NCI-H510A treated with DMSO at 0.1 percent for 48 hours (cell line): Measurements from ENCODE around the gene COL19A1.
"Not testable (repeated sequence)": the region's sequence is repeated elsewhere in the genome, so short reads cannot be mapped to it uniquely, and the experiment has no call there.

Experiments
- DNase-seq: peaks from one replicate; lab custom pipeline; 2025; lab: John Stamatoyannopoulos, UW

Gene COL19A1

DNA sequence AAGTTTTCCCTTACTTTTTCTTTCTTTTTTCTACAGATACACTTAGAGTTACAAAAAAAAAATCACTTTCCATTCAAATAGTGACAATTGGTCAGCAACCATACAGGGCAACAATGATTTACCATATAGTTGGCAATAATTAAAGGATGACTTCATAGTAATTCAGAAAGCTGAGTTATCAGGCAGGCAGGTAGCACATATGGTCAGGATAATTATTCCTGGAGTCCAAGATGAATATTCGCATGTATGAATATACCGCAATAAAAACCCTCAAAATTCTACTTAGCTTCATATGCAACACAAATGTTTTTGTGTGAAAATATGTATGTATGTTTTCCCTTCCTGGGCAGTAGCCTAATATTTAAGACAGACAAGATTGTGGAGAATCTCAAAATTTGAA, 34.5 kb downstream of the COL19A1 start:
- no peak for DNase-seq

DNA sequence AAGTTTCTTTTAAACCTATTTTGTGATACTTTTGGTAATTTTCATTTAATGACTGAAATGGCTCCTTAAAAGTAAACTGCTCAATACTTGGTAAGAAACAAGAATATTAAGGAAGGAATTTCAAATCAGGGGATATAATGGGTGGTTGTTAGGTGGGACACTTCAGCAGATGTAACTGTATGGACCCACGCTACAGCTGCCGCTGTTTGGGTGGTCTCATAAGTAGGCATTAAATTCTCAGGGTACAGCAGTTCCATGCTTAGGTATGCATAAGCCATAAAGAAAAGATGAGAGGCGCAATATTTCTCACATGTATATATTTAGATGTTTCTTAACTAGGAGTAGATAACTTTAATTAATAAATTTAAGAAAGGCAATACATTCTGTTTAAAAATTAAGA, 35.0 kb downstream of the COL19A1 start:
- DNase-seq, result no peak

DNA sequence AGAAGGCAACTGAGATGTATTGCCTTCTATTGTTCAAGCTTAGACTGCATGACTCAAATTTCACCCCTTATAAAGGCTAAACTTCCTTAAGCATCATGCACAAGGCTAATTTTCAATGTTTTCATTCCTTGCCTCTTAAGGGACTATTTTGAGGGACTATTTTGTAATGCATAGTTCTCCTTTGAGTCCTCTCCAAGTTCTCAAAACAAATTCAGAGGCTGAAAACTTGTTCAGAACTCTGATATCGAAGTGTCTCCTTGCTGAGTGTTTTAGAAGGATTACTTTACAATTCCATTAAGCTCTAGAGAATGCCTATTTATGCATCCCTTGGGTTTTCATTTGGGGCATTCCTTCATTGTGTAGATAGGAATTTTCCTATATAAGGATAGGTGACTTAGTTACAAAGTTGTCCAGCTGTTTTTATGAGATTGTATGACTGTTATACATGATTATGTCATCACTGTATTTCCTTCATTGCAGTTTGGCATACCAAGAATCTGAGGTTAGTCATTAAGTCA, 41.7 kb downstream of the COL19A1 start:
- no peak for DNase-seq

DNA sequence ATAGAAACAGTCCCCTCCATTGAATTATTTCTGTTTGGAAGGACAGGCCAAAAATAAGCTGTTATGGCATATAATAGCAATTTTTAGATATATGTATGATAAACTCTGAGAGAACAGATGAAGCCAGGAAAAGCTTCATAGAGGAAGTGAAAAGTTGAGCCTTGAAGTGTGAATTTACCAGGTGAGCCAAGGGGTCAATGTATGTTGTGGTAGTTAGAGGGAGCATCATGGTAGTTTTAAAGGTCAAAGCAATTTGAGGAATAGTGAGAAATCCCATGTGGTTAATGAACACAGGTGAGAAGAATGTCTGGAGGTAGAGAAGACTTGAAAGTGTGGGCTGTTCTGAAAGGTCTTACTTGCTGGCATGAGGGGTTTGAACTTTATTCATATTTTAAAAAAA, 47.0 kb downstream of the COL19A1 start:
- no peak for DNase-seq

DNA sequence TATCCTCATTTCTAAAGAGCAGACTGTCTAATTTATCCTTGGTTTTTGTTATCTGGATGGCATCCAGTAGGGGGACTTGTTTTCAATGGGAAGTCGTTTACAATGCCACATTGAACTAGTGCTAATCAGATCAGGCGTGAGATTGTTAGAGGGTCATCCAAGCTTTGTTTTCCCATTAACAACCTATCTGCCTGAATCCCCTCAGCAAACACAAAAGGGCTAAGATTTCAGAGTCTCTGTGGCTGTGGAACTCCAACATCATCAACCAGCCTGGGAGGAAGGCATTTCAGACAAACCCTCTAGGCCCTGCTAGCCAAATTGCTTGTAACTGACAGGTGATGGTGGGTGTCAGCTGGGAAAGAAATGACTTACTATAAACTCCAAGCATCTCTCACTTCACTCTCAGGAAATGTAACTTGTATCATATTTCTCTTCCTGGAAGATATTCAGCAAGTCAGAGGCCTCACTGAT, 47.7 kb downstream of the COL19A1 start:
- DNase-seq, result no peak

DNA sequence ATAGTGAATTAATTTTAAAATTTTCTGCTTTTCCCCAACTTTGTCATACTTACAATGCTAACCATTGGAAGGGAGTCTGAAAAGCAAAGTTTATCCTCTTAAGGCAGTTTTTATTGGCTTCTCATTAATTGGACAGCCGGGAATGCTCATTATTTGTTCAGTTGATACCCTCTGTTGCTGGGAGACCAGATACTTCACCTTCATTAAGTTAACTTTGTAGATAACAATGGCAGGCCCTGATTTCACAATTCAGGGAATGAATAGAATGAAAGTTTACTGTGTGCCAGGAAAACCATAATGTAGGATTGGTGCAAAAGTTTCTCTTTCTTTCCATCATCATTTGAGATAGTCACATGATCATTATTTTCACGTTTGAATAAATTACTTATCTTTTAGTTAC, 49.0 kb downstream of the COL19A1 start:
- DNase-seq, result peak; percentile 18

DNA sequence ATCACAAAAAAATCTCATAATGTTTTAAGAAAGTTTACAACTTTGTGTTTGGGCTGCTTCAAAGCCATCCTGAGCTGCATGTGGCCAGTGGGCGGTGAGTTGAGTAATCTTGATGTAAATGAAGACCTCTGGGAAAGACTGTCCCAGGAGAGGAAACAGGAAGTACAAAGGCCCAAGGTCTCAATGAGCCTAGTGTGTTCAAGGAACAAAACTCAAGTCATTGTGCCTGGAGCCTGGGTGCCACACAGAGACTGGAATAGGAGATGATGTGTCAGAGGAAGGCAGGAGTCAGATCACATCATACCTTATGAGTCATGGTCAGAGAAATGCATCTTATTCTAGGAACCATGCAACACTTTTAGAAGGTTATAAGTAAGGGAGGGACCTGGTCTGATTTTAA, 51.5 kb downstream of the COL19A1 start:
- DNase-seq, result no peak

DNA sequence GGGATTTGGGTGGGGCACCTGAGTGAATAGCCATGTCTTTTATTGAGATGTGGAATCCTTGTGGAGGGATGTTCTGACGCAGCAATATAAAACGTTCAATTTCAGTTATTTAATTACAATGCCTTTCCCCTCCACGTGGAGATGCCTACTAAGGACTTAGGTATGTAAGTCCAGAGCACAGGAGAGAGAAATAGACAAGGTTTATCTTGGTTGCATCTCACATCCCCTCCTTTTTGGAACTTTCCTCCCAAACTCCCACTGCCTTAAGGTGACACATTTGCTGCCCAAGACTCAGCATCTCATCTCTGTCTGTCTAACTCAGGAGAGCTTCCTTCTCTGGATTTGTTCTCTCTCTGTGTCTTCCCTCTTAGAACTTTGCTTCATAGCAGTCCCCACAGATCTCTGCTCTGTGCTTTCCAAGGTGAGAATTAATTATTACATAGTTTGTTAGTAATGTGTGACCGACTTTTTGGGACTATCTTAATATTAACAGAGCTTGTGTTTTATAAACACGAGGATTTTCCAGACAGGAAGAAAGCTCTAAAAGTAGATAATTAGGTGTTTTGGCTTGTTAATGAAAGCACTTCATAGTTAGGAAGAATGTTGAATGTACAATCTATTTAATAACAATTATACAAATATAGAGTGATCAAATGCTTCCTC, 52.6 kb downstream of the COL19A1 start:
- no peak for DNase-seq

DNA sequence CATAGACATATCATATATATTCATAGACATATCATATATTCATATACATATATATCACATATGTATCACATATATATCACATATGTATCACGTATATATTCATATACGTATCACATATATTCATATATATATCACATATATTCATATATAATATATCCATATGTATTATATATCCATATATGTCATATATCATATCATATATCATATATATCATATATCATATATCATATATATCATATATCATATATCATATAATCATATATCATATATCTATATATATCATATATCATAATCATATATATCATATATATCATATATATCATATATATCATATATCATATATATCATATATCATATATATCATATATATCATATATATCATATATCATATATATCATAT, 54.7 kb downstream of the COL19A1 start:
- not testable (repeated sequence) for DNase-seq

DNA sequence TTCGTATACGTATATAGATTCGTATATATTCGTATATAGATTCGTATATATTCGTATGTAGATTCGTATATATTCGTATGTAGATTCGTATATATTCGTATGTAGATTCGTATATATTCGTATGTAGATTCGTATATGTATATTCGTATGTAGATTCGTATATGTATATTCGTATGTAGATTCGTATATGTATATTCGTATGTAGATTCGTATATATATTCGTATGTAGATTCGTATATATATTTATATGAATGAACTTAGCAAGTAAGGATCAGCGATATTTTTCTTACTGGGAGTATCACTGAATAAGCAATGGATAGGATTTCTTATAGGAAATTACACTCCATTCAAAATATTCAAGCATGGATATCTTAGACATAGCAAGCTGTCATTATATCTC, 55.3 kb downstream of the COL19A1 start:
- DNase-seq, result not testable (repeated sequence)

DNA sequence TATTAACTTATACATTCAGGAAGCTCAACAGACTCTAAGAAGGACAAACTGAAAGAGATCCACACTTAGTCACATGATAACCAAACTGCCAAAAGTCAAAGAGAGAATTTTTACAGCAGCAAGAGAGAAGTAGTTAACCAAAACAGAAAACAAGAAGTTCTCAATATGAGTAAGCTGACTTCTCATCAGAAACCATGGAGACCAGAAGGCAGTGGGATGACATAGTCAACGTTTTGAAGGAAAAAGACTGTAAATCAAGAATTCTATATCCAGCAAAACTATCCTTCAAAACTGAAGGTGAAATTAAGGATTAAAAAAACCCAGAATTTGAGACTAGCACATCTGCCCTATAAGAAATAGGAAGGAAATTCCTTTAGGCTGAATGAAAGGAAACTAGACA, 60.4 kb downstream of the COL19A1 start:
- no peak for DNase-seq

DNA sequence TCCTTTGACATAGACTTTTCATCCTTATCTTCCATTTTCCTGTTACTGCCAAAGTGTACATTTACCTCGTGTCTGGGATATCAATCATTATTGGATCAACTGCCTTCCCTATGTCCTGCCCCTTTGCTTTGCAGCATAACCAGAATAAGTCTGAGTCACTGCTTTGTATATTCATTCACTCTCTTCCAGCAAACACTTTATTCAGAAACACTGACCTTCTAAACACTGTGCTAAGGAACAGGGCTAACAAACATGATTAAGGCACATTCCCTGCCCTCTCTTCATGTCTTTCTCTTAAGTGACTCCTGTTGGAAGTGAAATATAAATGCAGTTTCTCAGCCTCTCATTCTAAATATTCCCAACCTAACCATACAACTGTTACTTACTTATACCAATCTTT, 66.9 kb downstream of the COL19A1 start:
- DNase-seq, result no peak

DNA sequence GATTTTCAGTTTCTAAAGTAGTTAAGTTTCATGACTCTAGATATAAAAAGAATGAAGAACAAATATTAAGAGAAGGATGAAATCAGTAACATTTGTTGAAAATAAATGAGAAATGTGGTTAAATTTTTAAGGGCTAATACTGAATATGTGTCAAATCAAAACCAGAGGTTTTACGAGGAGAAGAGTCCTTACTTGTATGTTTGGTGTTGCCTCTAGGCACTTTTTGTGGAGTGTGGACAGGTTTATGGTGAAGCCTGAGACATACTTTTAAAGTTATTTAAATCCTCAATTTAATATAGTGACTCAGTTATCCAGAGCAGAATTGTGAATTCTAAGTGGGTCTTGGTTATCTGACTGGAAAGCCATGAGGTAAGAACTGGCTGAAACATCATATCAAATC, 68.7 kb downstream of the COL19A1 start:
- no peak for DNase-seq

DNA sequence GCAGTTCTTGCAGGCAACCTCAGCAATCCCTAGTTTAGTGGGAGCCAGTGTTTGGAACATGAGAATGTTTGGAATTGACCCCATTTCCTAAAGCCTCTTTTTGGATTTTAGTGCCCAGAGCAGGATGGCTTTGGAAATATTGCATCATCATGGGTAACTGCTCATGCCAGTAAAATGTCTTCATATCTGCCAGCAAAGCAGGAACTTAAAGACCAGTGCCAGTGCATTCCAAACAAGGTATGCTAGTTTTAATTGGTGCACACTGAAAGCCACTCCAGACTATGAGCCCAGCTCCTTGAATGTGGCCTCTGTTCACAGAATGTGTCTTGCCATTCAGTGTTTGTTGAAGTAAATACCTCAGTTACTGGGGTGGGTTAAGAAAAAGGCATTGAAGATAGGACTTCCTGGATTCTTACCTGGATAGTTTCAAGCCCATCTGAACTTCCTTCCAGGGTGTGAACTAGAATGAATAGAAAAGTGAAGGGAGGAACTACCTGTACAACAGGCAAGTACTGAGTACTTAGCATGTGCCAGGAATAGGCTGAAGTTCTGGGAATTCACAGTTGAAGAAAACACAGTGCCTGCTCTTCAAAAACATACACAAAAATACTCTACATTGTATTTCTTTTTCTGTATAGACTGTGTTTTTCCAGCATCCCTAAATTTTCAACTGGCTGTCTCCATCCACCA, 70.5 kb downstream of the COL19A1 start:
- no peak for DNase-seq

DNA sequence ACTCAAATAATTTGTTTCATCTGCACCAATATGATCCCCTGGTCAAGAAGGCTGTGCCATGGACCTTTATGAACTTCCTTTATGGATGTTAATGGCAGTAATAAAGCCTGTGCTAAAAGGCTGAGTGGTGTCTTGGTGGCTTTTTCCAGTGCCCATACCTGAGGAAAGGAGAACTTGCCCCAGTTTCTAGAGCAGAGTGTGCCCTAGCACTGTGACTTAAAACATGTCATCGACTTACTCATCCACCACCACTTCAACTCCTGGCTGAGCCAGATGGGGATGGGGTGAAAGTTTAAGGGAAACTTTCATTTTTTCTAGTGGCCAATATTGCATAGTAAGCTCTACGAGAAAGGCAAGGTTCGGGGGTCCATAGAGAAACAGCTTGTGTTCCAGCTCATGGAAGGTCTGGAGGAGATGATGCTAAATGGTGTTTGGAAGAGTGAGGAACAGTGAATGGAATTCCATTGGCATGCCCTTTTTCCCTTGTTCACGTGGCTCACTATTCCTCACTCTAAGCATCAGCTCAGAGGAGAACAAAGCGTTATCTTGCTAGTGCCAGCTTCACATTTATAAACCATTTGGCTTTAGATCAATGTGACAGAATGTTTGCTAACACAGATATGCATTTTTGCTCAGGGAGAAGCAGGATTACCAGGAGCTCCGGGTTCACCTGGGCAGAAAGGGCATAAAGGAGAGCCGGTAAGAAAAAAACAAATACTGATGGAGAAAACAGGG, 71.2 kb downstream of the COL19A1 start:
- DNase-seq, result no peak

DNA sequence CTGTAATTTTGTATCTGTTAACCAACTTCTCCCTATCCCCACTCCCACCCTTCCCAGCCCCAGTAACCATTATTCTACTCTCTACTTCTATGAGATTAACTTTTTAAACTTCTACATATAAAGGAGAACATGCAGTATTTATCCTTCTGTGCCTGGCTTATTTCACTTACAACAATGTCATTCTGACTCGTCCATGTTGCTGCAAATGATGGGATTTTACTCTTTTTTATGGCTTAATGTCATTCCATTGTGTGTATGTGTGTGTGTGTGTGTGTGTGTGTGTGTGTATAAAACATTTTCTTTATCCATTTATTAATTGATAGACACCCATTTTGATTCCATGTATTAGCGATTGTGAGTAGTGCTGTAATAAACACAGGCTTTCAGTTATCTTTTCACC, 76.1 kb downstream of the COL19A1 start:
- DNase-seq, result no peak

DNA sequence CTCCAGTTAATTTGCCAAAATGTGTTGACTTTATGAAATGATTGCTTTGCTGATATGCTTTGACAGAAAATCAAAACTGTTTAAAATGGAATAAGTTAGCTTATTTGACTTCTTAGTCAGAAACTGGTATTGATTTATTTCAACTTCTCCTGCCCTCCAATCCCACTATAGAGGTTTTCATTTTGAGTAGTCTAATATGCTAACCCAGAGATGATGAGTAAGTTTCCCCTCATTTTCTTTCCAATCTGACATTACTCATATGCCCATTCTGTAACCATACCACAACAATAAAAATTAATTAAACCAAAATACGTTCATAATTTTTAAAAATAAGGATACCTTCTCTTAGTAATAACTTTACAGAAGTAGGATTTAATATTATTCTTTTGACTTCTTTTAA, 78.8 kb downstream of the COL19A1 start:
- no peak for DNase-seq

DNA sequence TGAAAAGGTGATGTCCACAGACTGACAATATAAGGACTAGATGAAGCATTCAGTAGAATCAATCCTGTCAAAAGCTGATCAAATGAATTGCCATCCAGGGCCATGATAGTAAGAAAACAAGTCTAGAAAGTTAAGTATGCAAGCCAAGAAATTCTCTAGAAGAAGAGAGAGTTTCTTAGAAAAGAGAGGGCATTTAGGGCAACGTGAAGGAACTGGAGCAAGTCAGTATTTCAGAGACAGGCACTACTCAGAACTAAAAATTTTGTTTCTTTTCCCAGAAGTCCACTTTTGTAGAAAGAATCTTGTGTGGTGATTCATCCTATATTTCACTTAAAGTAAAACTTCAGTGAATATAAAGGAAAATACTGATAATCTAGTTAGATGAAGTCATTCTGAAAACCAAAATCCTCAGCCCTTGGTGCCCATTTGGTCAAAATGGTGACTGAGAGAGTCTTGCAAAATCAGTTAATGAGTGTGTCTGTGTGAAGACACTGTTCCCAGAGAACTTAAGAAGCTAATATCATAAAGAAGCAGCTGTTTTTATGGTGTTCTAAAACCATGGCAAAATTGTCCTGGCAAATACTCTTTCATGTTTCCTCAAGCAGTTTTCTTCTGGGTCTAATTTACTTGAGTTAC, 82.2 kb downstream of the COL19A1 start:
- no peak for DNase-seq

DNA sequence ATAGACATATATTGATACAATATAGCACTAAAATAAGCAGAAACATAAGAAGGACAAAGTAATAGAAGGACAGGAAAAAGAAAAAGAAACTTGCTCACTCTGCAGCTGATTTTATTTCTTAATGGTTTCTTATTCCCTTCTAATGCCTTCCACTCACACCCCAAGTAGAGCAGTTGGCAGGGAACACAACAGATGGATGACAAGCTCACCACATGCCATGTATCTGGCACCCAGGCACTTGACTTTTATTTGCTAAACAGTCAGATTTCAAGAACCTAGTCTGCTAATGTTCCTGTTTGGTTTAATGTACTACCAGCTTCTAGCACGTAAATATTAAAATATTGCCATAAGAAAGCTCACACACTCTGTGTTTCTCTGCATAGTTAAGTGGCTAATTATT, 87.1 kb downstream of the COL19A1 start:
- peak; percentile 54 for DNase-seq

DNA sequence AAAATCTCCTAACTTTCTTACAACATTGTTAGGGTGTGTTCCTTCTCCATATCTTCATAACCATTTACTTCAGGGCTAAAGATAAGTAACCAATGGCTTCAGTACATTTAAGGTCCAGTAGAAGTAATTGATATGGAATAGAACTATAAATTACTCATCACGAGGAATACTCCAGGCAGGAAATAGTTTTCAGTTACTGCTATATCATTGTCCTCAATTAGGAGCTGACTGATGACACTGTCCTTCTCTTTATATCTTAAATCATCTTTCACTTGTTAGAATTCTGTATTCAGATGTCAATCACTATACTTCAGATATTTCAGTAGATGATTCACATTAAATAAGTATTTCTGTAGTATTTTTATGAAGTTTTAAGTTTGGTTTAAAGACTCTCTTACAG, 88.4 kb downstream of the COL19A1 start:
- DNase-seq, result no peak

DNA sequence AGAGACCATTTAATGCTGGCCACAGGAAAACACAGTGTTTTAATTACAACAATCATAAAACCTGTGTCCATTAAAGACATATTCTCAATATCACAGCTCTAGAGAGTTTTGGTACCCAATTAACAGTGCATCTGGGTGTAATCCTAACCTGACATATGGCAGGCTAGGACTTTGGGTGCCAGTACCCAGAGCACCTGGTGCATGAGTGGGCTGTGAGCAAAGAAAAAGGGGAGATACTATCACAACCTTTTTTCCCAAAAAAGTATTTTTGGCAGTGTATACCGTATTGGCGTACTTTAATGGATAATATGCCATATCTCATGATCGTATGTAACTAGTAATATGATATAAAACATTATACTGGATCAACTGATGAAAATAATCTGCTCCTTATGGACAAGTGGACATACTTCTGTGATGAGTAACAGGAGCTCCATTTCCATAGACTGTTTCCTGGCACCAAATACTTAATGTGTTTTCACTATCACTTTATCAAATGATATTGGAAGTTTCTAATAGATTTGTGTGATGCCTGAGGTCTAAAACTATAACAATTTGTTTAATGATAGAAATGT, 91.7 kb downstream of the COL19A1 start:
- no peak for DNase-seq

DNA sequence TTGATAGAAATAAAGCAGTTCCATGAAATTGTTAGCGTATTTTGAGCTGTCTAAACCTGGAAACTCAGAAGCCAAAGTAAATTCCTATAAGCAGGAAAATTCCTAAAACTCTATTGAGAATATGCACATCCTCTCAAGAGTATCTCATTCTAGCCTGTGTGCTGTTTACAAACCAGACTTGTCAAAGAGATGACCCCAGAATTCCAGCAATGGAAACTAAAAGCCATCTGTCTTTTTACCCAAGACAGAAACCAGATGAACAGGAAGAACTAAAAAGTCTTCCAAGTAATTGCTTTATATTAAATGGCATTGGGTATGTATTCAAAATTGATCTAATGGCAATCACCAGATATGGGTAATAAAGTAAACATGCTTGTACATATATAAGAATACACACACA, 92.6 kb downstream of the COL19A1 start:
- DNase-seq, result no peak
